ENCODE results near the gene KCTD15. TPM values are rescaled to one million over a fixed set of nuclear protein-coding genes. Genes with fewer than 3 reads are reported as not detected.

Gene KCTD15
- total and polyA plus RNA-seq, 8 donors, result 14.1 to 172 (median 30.1) TPM

GRCh38 chr19:33774751-33775150 lies 21.9 kb upstream of the KCTD15 start:
- peaks cover 0 to 61% (median 21%) of the 10 kb centered on the region in 3 donors for H3K27me3 ChIP-seq
- no peak for DNase-seq
- no peak overlapping the region for H3K4me3 ChIP-seq
- peaks cover 6 to 24% (median 17%) of the 10 kb centered on the region in 4 donors for H3K4me1 ChIP-seq
- no peaks in the 10 kb centered on the region for H3K9me3 ChIP-seq
- 74 to 80% (median 77%) methylated on average over 1 to 6 of the region's 6 CpGs for WGBS, 5 donors
- H3K27ac ChIP-seq, result no peak overlapping the region
- intact Hi-C loops (cut with DNase I; ENCODE audit: low total_unique reads), result loop anchor here (5.0 to 10.0 kb wide), 3 partner anchors 223 to 530 kb away; no protein-coding TSS in a partner anchor
- TF ChIP-seq POLR2A (IDR thresholded peaks at IDR 0.05) (no peak), POLR2AphosphoS5 (IDR thresholded peaks at IDR 0.05) (no peak)
- TF ChIP-seq, protein P1, sequence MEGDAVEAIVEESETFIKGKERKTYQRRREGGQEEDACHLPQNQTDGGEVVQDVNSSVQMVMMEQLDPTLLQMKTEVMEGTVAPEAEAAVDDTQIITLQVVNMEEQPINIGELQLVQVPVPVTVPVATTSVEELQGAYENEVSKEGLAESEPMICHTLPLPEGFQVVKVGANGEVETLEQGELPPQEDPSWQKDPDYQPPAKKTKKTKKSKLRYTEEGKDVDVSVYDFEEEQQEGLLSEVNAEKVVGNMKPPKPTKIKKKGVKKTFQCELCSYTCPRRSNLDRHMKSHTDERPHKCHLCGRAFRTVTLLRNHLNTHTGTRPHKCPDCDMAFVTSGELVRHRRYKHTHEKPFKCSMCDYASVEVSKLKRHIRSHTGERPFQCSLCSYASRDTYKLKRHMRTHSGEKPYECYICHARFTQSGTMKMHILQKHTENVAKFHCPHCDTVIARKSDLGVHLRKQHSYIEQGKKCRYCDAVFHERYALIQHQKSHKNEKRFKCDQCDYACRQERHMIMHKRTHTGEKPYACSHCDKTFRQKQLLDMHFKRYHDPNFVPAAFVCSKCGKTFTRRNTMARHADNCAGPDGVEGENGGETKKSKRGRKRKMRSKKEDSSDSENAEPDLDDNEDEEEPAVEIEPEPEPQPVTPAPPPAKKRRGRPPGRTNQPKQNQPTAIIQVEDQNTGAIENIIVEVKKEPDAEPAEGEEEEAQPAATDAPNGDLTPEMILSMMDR (IDR thresholded peaks at IDR 0.05), result no peak
- H3K36me3 ChIP-seq, result no peaks in the 10 kb centered on the region

DNA sequence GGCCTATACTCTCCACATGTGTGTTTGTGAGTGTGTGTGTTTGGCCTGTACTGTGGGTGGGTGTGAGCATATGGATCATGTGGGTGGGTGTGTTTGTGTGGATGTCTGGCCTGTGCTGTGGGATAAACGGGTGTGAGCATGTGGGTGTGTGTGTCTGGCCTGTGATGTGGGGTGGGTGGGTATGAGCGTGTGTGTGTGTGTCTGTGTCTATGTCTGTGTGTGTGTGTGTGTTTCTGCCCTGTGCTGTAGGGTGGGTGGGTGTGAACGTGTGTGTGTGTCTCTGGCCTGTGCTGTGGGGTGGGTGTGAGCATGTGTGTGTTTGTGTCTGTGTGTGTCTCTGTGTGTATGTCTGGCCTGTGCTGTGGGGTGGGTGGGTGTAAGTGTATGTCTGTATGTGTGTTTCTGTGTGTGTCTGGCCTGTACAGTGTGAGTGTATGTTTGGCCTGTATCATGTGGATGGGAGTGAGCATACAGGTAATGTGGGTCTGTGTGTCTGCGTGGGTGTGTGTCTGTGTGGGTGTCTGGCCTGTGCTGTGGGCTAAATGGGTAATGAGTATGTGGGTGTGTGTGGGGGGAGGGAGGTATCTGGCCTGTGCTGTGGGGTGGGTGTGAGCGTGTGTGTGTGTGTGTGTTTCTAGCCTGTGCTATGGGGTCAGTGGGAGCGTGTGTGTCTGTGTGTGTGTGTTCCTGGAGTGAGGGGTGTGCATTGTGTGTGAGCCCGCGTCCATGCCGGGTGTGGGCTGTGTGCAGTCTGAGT lies 20.8 kb upstream of the KCTD15 start:
- Histone ChIP-seq H3K27me3 (peaks cover 0 to 61% (median 27%) of the 10 kb centered on the region in 3 donors), H3K36me3 (no peaks in the 10 kb centered on the region), H3K4me1 (peaks cover 6 to 25% (median 19%) of the 10 kb centered on the region in 4 donors), H3K27ac (no peak overlapping the region), H3K4me3 (no peak overlapping the region), H3K9me3 (no peaks in the 10 kb centered on the region)
- 78 to 88% (median 82%) methylated on average over 9 of the region's 9 CpGs for WGBS, 5 donors
- intact Hi-C loops (cut with DNase I; ENCODE audit: low total_unique reads), result loop anchor here (5.0 to 10.0 kb wide), 2 partner anchors 221 to 531 kb away; no protein-coding TSS in a partner anchor
- no peak for DNase-seq
- TF ChIP-seq POLR2A (IDR thresholded peaks at IDR 0.05) (no peak), EP300 (IDR thresholded peaks at IDR 0.05) (no peak), POLR2AphosphoS5 (IDR thresholded peaks at IDR 0.05) (no peak)
- TF ChIP-seq, protein P1 (IDR thresholded peaks at IDR 0.05), result no peak

GRCh38 chr19:33777351-33777750 lies 19.3 kb upstream of the KCTD15 start:
- H3K9me3 ChIP-seq, result no peaks in the 10 kb centered on the region
- DNase-seq, result no peak
- peaks cover 0 to 63% (median 23%) of the 10 kb centered on the region in 3 donors for H3K27me3 ChIP-seq
- TF ChIP-seq POLR2AphosphoS5 (IDR thresholded peaks at IDR 0.05) (no peak), POLR2A (IDR thresholded peaks at IDR 0.05) (no peak), EP300 (IDR thresholded peaks at IDR 0.05) (no peak)
- TF ChIP-seq, protein P1 (IDR thresholded peaks at IDR 0.05), result no peak
- no peak overlapping the region for H3K27ac ChIP-seq
- H3K4me1 ChIP-seq, result peaks cover 6 to 25% (median 17%) of the 10 kb centered on the region in 4 donors
- H3K4me3 ChIP-seq, result no peak overlapping the region
- intact Hi-C loops (cut with DNase I; ENCODE audit: low total_unique reads), result loop anchor here (5.0 to 10.0 kb wide), 2 partner anchors 220 to 533 kb away; no protein-coding TSS in a partner anchor
- H3K36me3 ChIP-seq, result no peaks in the 10 kb centered on the region
- 72 to 88% (median 84%) methylated on average over 5 to 9 of the region's 9 CpGs for WGBS, 5 donors

DNA sequence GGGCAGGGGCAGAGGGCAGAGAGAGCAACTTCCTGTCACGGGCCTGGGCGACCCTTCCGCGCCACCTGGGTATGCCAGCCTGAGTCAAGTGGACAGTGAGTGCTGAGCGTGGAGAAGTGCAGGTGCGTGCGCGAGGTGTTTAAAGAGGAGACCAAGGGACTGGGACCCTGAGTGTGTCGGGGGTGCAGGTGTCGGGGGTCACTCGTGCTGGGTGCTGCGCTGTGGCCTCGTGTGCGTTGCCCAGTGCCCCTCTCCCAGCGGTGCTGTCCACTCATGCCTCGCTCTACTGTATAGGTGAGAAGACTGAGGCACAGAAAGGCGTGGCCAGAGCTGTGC lies 18.9 kb upstream of the KCTD15 start:
- intact Hi-C loops (cut with DNase I; ENCODE audit: low total_unique reads), result loop anchor here (5.0 to 10.0 kb wide), 2 partner anchors 220 to 533 kb away; no protein-coding TSS in a partner anchor

More for the DNA sequence above, 18.9 kb upstream of the KCTD15 start:
- H3K4me1 ChIP-seq, result peaks cover 6 to 25% (median 17%) of the 10 kb centered on the region in 4 donors
- 49 to 57% (median 52%) methylated on average over 15 to 17 of the region's 17 CpGs for WGBS, 5 donors
- no peaks in the 10 kb centered on the region for H3K9me3 ChIP-seq
- TF ChIP-seq POLR2AphosphoS5 (IDR thresholded peaks at IDR 0.05), result no peak
- no peak for TF ChIP-seq EP300 (IDR thresholded peaks at IDR 0.05)
- TF ChIP-seq POLR2A (IDR thresholded peaks at IDR 0.05), result no peak
- TF ChIP-seq, protein P1 (IDR thresholded peaks at IDR 0.05), result no peak
- H3K27me3 ChIP-seq, result peaks cover 0 to 63% (median 23%) of the 10 kb centered on the region in 3 donors
- no peak overlapping the region for H3K27ac ChIP-seq
- DNase-seq, result no peak
- no peak overlapping the region for H3K4me3 ChIP-seq
- no peaks in the 10 kb centered on the region for H3K36me3 ChIP-seq

Data from stomach (tissue), 9 donors.